ENCODE data around the gene PRPF38A.
"Not testable (repeated sequence)": the region's sequence is repeated elsewhere in the genome, so short reads cannot be mapped to it uniquely, and the experiment has no call there.

Gene PRPF38A, protein sequence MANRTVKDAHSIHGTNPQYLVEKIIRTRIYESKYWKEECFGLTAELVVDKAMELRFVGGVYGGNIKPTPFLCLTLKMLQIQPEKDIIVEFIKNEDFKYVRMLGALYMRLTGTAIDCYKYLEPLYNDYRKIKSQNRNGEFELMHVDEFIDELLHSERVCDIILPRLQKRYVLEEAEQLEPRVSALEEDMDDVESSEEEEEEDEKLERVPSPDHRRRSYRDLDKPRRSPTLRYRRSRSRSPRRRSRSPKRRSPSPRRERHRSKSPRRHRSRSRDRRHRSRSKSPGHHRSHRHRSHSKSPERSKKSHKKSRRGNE
- 96.0 to 111 reads per million in 2 experiments for total RNA-seq

DNA sequence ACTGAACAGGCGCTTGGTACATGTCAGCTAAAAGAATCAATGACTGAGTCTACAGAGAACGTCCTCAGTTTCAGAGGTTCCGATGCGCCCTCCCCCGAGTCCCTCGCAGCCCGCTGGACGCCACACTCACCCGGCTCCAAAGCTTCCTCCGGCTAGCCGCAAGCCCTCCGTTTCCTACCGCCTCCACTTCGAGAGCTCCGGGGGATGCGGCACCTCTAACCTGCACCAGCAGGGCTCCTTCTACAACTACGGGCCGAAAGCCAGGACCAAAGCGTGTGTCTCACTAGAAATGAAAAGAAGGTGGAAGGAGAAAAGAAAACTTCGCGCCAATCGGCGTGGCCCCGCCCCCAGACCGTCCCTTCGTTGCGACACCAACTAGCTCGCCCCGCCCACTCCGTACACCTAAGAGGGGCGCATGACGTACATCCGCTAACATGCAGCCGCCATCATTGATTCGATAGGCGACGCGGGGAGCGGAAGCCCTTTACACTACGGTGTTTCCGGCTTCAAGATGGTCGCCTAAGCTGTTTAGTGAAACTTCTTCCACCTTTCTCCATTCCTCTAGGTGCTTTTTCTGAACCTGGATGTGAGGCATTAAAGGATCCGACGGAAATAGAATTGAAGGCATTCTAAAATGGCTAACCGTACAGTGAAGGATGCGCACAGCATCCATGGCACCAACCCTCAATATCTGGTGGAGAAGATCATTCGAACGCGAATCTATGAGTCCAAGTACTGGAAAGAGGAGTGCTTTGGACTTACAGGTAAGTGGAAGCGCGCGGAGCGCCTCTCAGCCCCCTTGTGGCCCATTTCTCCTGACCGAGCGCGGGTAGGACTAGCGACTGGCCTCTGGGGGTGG is at the start of gene PRPF38A, which contains the start of gene ORC1:
Gene PRPF38A, plus strand, starts transcription at position 487 of the 859 bp plus-strand sequence. Its CDS starts 148 bp downstream, at position 635.
Gene ORC1, minus strand, starts transcription at position 308 of the 859 bp plus-strand sequence. CDS start 2,200 bp downstream, outside the sequence.
- peak; percentile 97 for DNase-seq (ENCODE audit: low read depth)

DNA sequence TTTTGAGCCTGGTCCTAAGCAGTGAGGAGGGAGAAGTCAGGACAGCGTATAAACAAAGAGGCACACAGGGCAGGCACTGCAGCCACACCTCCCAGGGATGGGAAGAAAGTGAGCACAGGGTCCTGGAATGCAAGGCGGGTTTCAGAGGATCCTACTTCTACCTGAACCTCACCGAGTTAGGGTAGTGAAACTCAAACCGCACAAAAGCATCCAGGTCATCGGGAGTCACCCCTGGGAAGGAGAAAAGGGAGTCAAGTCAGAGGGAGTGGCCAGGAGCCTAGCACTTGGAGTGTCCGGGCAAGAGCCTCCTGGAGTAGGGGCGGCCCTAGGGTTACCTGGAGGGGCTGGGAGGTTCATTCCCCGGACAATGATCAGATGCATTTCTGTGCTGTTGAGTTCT is 49.0 kb upstream of the PRPF38A start:
- no peak for DNase-seq (ENCODE audit: low read depth)

DNA sequence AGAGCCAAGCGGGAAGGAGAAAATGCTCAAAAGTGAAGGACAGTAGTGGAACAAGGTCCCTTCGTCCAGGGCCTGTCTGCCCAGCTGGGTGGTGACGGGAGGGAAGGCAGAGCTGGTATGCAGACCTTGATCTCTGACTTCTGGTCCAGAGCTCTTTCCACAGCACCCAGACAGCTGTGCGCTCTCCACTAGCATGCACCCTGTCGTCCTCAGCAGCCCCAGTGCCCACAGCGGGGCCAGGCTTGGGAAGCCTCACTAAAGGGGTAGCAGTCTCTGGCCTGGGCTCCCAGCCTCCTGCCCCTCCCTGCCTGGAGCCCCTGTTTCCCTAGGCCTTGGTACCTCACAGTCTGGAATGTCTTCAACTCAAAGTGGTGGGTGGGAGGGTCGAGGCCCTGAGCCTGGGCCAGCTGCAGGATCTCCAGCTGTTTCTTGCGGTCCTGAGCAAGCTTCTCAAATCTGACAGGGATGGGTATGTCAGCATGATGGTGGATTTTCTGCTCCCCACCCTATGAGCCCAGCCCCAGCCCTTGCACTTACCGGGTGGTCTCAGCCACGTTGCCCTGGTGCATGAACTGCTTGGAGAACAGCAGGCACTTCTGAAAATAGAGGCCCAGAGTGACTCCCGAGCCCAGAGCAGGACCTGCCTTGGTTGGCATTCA is 48.4 kb upstream of the PRPF38A start:
- DNase-seq (ENCODE audit: low read depth), result no peak

DNA sequence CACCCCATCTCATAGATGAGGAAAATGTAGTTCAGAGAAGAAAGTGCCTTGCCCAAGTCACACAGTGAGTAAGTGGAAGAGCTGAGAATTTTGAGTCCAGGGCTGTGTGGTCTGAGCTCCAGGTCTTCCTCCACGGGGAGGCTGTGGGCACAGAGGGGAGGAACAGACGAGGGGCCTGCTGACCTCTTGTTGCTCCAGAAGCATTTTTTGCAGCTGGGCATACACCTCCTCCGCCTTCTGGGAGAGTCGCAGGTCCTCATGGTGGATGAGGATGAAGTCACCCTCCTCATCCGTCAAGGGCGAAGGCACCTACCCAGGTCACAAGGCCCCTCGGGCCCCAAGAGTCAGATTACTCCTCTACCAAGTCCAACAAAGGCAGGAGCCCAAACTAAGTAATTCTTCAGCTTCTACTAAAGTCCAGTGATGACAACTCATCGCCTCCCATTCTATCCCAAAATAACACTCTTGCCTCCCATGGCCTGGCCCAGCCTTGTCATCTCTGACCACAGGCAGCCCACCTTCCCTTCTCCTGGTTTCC is 47.5 kb upstream of the PRPF38A start:
- DNase-seq (ENCODE audit: low read depth), result no peak

DNA sequence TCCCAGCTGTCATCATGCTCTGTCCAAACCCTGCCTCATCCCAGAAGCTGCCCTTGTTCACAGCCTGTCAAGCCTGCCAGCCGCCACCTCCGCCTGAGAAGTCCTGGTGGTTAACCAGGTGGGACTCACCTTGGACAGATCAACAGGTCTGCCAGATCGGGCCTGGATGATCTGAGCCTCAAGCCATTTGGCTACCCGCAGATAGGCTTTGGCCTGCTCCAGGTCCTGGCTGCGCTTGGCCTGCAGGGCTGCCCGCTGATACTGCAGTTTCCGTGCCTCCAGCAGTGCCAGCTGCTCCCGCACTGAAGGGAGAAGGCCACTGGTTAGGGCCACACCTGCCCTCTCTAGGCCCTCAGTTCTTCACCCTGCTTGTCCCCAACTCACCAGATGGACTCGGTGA is 47.0 kb upstream of the PRPF38A start:
- DNase-seq (ENCODE audit: low read depth), result no peak

DNA sequence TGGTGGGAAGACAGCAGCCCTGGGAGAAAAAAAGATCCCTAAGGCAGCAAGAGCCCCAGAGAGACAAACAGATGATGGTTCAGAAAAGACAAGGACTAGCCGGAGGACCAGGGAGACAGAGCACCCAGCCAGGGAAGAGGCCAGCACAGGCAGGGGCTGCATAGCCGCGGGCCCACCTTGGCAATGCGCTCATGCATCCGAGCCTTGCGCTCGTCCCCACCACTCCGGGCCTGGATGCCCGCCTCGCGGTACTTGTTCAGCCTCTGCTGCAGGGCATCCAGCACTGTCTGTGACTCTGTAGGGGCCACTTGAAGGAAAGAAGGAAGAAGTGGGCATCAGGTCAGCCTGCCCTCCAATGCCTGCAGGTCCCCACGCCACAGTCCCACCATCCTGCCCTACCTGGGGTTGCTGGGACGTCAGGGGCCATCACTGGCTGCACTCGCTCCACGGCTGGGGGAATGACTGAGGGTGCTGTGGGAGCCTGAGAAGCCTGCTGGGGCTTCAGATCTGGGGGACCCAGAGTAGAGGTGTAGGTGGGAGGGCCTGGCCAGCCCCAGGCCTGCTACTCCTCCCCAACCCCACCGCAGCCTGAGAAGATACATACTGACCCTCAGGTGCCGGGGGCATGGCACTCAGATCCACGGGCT is 45.4 kb upstream of the PRPF38A start:
- no peak for DNase-seq (ENCODE audit: low read depth)

DNA sequence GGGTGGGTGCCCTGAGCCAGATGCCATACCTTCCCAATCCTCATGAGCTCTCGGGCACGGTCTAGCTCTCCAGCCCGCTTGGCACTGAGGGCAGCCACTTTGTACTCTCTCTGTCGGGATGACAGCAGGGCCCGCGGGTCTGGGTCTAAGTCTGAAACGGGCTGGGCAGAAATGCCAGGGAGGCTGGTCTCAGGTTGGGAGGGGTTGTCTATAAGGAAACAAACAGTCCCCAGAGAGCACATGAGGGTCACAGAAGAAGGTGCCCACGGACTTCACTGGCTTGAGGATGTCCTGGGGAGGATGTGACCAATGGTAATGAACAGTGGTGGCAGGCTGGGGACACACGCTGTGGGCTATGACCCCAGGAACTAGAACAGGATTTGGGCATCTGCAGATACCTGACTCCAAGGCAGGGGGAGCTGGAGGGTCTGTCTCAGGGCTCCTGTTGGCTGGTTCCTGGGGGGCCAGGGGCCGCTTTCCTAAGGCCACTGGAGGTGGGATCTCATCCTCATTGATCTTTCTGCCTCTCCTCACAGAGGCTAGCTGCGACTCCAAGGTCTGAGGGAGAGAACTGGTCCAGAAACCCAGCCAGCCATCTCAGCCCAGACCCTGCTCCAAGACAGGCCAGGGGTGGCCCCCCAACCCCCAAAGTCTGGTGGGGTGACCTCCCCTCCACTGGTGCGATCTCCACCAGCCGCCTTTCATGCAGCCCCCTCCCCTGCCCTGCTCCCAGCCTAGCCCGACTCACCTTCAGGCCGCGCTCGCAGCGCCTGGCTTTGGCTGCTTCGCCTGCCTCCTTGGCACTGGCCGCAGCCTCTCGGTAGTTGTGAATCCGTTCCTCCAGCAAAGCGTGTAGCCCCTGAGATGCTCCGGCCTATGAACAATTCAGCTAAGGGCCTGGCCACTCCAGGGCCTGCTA is 44.5 kb upstream of the PRPF38A start:
- no peak for DNase-seq (ENCODE audit: low read depth)

DNA sequence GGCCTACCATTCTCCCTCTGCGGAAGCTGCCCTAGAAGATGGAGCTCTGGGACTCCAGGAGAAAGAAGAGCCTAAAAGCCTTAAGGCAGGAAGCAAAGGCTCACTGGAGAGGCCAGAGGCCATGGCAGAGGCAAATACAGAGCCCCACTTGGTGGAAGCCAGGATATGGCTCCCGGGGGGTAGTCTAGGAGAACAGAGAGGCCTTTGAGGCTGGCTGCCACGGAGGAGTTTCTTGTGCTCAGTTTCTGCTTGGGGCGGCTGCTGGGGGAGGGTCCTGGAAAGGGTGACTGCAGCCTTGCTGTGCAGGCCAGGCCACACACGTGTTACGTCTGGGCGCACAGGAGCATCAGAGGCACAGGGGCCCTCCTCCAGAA is 43.8 kb upstream of the PRPF38A start:
- no peak for DNase-seq (ENCODE audit: low read depth)

DNA sequence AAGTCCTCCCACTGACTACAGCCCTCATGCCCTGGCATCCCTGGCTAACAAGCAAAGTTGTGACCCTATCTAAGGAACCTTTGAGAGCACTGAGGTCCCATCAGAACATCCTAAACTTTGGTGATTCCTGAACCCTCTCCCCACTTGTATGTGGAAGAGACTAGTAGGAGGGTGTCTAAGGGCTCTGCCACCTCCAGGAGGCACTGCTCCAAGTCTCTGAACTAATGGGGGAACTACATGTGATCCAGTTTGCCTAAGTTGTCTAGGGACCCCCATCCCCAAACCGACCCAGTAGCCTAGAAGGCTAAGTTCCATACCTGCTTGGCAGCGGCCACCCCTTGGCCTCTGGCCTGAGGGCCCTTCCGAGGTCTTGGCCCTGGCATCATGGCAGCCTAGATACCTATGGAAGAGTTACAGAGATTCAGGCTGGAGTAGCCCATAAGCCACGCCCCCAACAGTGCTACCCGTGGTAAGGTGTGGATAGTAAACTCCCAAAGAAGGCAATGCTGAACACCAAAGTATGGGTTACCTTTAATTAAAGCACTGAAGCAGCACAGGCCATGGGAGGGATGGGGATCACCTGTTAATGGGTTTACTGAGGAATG is 40.1 kb upstream of the PRPF38A start:
- no peak for DNase-seq (ENCODE audit: low read depth)

DNA sequence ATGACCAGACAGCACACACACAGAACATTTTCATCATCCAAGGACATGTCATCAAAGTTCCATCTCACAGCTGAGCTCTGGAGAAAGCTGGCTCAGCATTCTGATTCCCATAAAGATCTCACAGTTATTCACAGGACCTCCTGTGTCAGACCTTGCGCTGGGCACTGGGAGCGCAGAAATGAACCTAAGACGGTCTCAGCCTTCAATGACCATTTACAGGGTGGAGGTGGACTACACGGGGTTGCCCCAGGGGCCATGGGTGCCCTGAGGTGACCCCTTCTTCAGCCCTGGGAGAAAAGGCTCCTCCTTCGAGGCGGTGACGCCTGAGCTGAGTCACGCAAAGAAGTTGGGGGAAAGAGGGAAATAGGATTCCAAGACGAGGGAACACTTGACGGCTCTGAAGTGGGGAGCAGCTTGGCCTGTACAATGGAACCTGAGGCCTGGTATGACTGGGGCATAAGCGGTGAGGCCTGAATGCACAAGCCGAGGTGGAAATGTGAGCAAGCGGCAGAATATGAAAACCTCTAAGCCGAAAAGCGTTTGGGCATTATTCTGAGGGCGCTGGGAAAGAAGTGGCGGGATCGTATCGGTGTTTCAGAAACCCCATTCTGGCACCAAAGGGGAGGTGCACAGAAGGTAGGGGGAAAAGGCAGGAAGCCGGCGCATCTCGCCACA is 39.2 kb upstream of the PRPF38A start:
- DNase-seq (ENCODE audit: low read depth), result no peak

DNA sequence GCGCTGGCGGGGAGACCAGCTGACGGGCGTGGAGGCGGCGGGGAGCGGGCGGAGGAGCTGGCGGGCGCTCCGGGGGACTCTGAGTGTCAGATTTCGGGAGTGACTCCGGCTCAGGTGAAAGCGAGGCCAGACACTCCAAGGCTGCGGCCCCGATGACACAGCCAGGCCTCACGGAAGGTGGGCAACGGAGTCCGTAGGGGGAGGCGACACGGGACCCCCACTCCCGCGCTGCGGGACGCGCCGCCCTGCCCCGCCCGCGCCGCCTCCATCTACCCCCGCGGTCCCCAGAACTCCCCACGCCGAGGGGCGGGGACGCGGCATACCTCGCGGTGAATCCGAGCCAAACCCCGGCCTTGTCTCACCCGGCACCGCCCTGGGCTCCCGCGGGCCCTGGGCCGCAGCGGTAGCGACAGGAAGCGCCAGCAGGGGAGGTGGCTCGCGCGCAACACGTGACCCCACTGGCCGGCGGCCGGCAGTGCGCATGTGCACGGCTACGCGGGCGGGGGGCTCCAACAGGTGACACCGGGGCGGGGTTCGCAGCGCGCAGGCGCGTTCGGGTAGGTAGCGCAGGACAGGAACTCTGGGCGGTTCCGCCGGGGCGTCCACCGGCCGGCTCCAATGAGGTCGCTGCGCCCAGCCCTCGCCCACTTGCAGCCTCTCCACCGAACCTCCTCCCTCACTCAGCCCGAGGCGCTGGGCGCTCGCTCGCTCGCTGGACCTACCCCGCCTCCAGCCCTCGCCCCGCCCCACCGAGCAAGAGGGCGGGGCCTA is 38.5 kb upstream of the PRPF38A start, which contains the start of gene CC2D1B:
Gene CC2D1B, minus strand, starts transcription at position 460 of the 771 bp plus-strand sequence. CDS start 1,585 bp downstream, outside the sequence.
- DNase-seq (ENCODE audit: low read depth), result peak; percentile 96

DNA sequence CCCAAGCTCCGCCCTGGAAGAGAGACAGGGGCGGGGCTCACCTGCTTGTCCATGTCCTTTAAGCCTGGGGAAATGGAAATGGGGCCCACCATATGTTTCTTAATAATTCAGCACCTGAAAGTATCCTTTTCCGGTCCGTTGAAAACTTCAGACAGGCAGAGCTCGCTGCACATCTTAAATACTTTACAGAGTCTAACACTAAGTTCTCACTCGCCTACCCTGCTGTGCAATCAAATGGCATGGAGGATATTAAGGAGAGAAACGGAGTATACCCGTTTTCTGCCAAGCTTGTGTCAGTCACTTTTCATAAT is 37.9 kb upstream of the PRPF38A start:
- no peak for DNase-seq (ENCODE audit: low read depth)

DNA sequence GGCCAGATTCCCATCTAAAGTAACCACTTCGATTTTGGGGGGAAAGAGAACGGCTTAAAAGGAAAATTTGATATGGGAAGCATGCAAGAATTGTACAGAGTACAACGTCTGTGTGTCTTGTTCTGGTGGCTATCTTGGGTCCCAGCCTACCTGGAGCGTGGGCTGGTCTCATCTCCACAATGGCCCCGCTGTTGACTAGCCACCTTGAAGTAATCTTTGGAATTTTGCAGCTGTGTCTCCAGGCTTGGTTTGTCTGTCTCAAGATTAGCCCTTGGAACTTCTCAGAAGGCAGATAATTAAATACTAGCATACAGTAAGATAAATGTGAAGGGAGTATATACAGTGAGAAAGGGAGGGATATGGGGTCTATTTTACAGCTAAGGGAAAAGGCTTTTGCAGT is 37.1 kb upstream of the PRPF38A start:
- no peak for DNase-seq (ENCODE audit: low read depth)

DNA sequence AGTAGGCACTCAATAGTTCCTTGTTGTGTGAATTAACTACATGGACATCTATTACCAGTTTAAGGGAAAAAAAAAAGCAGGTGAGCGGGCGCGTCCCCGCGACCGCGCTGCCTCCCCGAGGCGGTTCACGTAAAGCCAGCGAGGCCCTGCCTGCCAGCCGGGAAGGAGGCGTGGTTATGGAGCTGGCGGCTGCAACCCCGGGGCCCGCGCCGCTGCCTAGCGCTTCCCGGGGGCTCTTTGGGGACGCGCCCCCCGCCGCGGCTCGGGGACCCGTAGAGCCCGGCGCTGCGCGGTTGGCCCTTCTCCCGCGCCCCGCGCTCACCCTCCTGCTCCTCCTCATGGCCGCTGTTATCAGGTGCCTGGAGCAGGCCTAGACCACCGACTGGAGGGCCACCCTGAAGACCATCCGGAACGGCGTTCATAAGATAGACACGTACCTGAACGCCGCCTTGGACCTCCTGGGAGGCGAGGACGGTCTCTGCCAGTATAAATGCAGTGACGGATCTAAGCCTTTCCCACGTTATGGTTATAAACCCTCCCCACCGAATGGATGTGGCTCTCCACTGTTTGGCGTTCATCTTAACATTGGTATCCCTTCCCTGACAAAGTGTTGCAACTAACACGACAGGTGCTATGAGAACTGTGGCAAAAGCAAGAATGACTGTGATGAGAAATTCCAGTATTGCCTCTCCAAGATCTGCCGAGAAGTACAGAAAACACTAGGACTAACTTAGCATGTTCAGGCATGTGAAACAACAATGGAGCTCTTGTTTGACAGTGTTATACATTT is 35.8 kb upstream of the PRPF38A start:
- peak; percentile 52 for DNase-seq (ENCODE audit: low read depth)

DNA sequence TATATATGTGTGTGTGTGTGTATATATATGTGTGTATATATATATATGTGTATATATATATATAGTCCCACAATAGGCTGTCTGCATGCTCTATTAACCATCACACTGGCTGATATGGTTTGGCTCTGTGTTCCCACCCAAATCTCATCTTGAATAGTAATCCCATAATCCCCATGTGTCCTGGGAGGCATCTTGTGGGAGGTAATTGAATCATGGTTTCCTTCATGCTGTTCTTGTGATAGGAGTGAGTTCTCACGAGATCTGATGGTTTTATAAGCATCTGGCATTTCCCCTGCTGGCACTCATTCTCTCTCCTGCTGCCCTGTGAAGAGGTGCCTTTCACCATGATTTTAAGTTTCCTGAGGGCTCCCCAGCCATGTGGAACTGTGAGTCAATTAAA is 34.6 kb upstream of the PRPF38A start:
- not testable (repeated sequence) for DNase-seq (ENCODE audit: low read depth)

DNA sequence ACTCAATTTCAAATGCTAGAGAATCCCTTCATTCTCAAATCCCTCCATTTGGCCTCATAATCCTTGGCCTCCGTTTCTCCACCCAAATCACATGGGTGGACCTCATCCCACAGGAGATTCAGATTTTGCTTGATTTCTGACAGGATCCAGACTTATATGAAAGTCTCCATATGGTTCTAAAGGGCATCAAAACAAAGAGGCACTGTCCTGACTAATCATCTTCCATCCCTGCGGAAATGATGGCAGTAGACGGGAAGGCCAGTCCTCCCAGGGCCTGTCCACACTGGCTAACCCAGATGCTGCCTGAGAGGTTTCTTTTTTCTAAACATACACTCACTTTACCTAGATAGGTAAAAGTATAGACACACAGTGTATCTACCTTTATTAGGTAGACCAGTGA is 19.0 kb upstream of the PRPF38A start:
- no peak for DNase-seq (ENCODE audit: low read depth)

DNA sequence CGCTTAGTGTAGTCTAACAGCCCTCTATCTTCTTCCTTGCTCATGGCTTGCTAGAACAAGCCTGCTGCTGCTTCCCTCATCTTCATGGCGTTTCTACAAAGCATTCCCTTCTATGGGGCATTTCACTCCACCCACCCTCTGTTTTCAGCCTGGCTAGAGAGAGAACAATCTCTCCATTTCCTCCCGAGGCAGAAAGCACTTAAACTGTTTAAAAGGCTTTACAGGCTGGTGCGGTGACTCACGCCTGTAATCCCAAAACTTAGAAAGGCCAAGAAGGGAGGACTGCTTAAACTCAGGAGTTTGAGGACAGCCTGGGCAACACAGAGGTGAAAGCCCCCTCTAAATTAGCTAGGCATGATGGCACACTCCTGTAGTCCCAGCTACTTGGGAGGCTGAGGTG is 17.9 kb upstream of the PRPF38A start:
- no peak for DNase-seq (ENCODE audit: low read depth)

DNA sequence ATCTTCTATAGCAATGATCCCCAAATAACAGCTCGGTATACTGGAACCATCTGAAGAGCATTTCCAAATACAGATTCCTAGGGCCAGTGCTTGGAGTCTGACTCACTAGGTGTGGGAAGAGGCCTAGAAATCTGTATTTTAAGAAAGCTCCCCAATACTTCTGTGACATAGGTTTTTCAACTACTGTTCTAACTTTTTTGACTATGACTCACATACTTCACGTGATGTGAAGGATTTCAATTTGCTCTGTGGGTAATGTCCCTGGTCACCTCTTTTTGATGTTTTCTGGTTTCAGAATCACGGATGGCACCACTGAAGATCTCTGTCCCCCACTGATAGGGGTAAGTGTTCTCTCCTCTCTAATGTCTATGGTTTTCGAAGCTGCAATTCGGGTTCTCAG is 11.2 kb upstream of the PRPF38A start:
- no peak for DNase-seq (ENCODE audit: low read depth)

All from T follicular helper cell (primary cell).